GM12891 (cell line): ENCODE results near the gene FTSJ3.

Experiments used
- POLR2A ChIP-seq: IDR thresholded peaks from 2 replicates; pipeline ENCODE4 v1.6.1; 2011; ENCODE audit warnings: low read depth, low read length, control low read depth
- POLR2AphosphoS5 ChIP-seq: IDR thresholded peaks from 2 replicates; pipeline ENCODE4 v1.6.1; 2011; ENCODE audit warnings: low read depth, low read length, control low read depth

GRCh38 chr17:63826468-63827001 lies 928 bp downstream of the FTSJ3 start:
- no peak for TF ChIP-seq POLR2A
- no peak for TF ChIP-seq POLR2AphosphoS5
